K562 (cell line): ENCODE data around the gene ERN1. TPM values are rescaled to one million over a fixed set of nuclear protein-coding genes. Genes with fewer than 3 reads are reported as not detected.
A peak's percentile ranks its signal among the peaks of the same experiment; 100 is the strongest.

Experiments
- ATAC-seq: fragments of 200-7000 bp; cut with Tn5 transposase; 3 replicates; pipeline ENCODE4 v1.9.1; 2020; ENCODE audit warnings: moderate library complexity
- BruUV-seq: library from RNA; stranded (reverse); fragments of 400-500 nt; replicated peaks from 2 replicates; lab custom pipeline; 2021; lab: Mats Ljungman, UMichigan
- CTCF ChIA-PET: fragments of 300-600 bp; formaldehyde crosslinking; extraction: SDS; loops from one replicate; lab custom pipeline; 2021; ENCODE audit warnings: low intra/inter-chr PET ratio; lab: Yijun Ruan, JAX
- POLR2A ChIA-PET: fragments of 300-600, 350-650 bp; sonication (Branson Sonifier 250); formaldehyde crosslinking; extraction: SDS; loops from one replicate; lab custom pipeline; 2021; ENCODE audit warnings: antibody characterized with exemption, inconsistent platforms; lab: Yijun Ruan, JAX
- DNase-seq, 4 experiments: peaks; one replicate each; pipeline versions ENCODE4 v3.0.0 to v3.0.0-alpha.2; 2011 to 2018; ENCODE audit warnings: low spot score in 3 of 4, mixed read lengths in 3 of 4; ENCODE audit errors: extremely low read depth in 1 of 4
- FAIRE-seq: peaks from 2 replicates; lab custom pipeline; 2011; peaks lifted over from hg19 to GRCh38; lab: Jason Lieb, UNC
- H2AFZ ChIP-seq: 2 replicates; pipeline ENCODE4 v1.6.0; 2011; ENCODE audit warnings: low read depth, low read length, control low read depth, inconsistent platforms
- H3K27ac ChIP-seq: fragments of 200-600 bp; 3 replicates; pipeline ENCODE4 v1.8.0; 2011; ENCODE audit warnings: low read depth, mild to moderate bottlenecking, control low read depth, inconsistent platforms, low read length, moderate library complexity, mixed read lengths; ENCODE audit errors: extremely low read depth
- H3K27me3 ChIP-seq, 2 experiments: fragments of 300-600 bp in 1 of 2; 2 replicates in 1 of 2; 3 replicates in 1 of 2; pipeline versions ENCODE4 v1.6.0 to v1.8.0; 2011; ENCODE audit warnings: inconsistent platforms in 2 of 2, low read length in 2 of 2, mild to moderate bottlenecking in 1 of 2, mixed read lengths in 1 of 2, moderate library complexity in 1 of 2; ENCODE audit not compliant: control insufficient read depth in 2 of 2, insufficient read depth in 2 of 2
- H3K36me3 ChIP-seq: fragments of 300-600 bp; 3 replicates; pipeline ENCODE4 v1.8.0; 2011; ENCODE audit warnings: mild to moderate bottlenecking, low read length, inconsistent platforms; ENCODE audit not compliant: control insufficient read depth, insufficient read depth
- H3K4me1 ChIP-seq, 2 experiments: fragments of 200-600 bp in 1 of 2; replicated peaks in 1 of 2; 2 replicates in 1 of 2; 3 replicates in 1 of 2; pipeline versions ENCODE4 v1.5.1 to v1.8.0; 2011; ENCODE audit warnings: inconsistent platforms in 2 of 2, low read length in 2 of 2, mild to moderate bottlenecking in 1 of 2, mixed read lengths in 1 of 2, moderate library complexity in 1 of 2; ENCODE audit not compliant: control insufficient read depth in 2 of 2, insufficient read depth in 2 of 2
- H3K4me2 ChIP-seq: 2 replicates; pipeline ENCODE4 v1.6.1; 2011; ENCODE audit warnings: low read length, control low read depth, inconsistent platforms, mixed read lengths; ENCODE audit not compliant: insufficient read depth
- H3K4me3 ChIP-seq: fragments of 200-600 bp; sonication (generic), shearing (Covaris generic); 2 replicates; pipeline ENCODE4 v1.5.1; 2016; ENCODE audit warnings: control low read depth, inconsistent platforms
- H3K79me2 ChIP-seq: fragments of 200-600 bp; 3 replicates; pipeline ENCODE4 v1.8.0; 2011; ENCODE audit warnings: low read length, inconsistent platforms; ENCODE audit not compliant: control insufficient read depth, insufficient read depth
- H3K9ac ChIP-seq, 2 experiments: 2 replicates each; pipeline versions ENCODE4 v1.6.0 to v1.6.1; 2011; ENCODE audit warnings: low read depth in 2 of 2, low read length in 2 of 2, control low read depth in 1 of 2, inconsistent platforms in 1 of 2, mild to moderate bottlenecking in 1 of 2, mixed read lengths in 1 of 2; ENCODE audit not compliant: insufficient read depth in 1 of 2
- H3K9me1 ChIP-seq: one replicate; pipeline ENCODE4 v1.6.0; 2011; ENCODE audit warnings: inconsistent platforms, mild to moderate bottlenecking, low read length, moderate library complexity; ENCODE audit not compliant: control insufficient read depth, insufficient read depth
- H3K9me3 ChIP-seq: replicated peaks from 2 replicates; pipeline ENCODE4 v1.5.1; 2011; ENCODE audit warnings: low read depth, low read length, inconsistent platforms; ENCODE audit not compliant: control insufficient read depth, insufficient read depth
- H4K20me1 ChIP-seq: replicated peaks from 2 replicates; pipeline ENCODE4 v1.6.1; 2011; ENCODE audit warnings: low read length, inconsistent platforms, mixed read lengths; ENCODE audit not compliant: control insufficient read depth, insufficient read depth
- CCAR2 ChIP-seq: fragments of 200-400 bp; formaldehyde crosslinking; IDR thresholded peaks from 2 replicates; pipeline ENCODE4 v1.6.1; 2017; ENCODE audit warnings: mild to moderate bottlenecking, low read depth, low read length
- ESRRB ChIP-seq: fragments of 250-450 bp; sonication (Bioruptor Pico); IDR thresholded peaks from 2 replicates; pipeline ENCODE4 v1.5.0; 2020; ENCODE audit warnings: mild to moderate bottlenecking, moderate library complexity, borderline replicate concordance
- HNRNPL ChIP-seq: fragments of 200-400 bp; formaldehyde crosslinking; IDR thresholded peaks from 2 replicates; pipeline ENCODE4 v1.6.1; 2017; ENCODE audit warnings: low read depth, mild to moderate bottlenecking, low read length
- RFX5 ChIP-seq: IDR thresholded peaks from 2 replicates; pipeline ENCODE4 v1.6.1; 2011; ENCODE audit warnings: low read depth, mild to moderate bottlenecking, improper control_type of control experiment, low read length
- WGBS: fragments of 100-300 bp; shearing (Covaris generic); methylation state at CpG from one replicate; pipeline ENCODE4 v1.1.6; 2016; ENCODE audit warnings: low coverage, mixed read lengths; ENCODE audit not compliant: insufficient coverage; ENCODE audit errors: missing lambda C conversion rate; 5-methylcytosine and 5-hydroxymethylcytosine counted together
- in situ Hi-C: fragments of 300-500 bp; cut with MboI; formaldehyde crosslinking; loops from 4 replicates; pipeline ENCODE4 v1.15.0; 2018; ENCODE audit warnings: inconsistent platforms, mixed read lengths
- intact Hi-C: fragments of 100-400 bp; cut with micrococcal nuclease; formaldehyde crosslinking; loops from 2 replicates; pipeline ENCODE4 v1.14.2; 2022
- polyA plus RNA-seq, 8 experiments: library from polyadenylated mRNA; depleted of rRNA in 4 of 8; stranded (reverse) in 5 of 8; unstranded in 3 of 8; fragments of >200 nt; fragmentation: Nextera tagmentation in 2 of 8; fragmentation: Illumina TruSeq in 1 of 8; extraction: Ambion mirVana in 2 of 8; extraction: Trizol in 1 of 8; gene quantifications; 2 replicates each; pipeline versions ENCODE4 v1.2.1 to v1.2.3, GENCODE V29; 2011 to 2014; ENCODE audit warnings: inconsistent platforms in 1 of 8, missing spikeins in 1 of 8
- total RNA-seq, 7 experiments: library from RNA; depleted of rRNA in 6 of 7; stranded (reverse); fragments of >200 nt in 6 of 7; fragmentation: Illumina TruSeq in 2 of 7; extraction: Trizol in 2 of 7; gene quantifications; 2 replicates each; pipeline versions ENCODE4 v1.2.1 to v1.2.3, GENCODE V29; 2011 to 2021; ENCODE audit warnings: low replicate concordance in 1 of 7
- TF ChIP-seq, protein P1 (sequence below): sonication (generic); formaldehyde crosslinking; IDR thresholded peaks from 2 replicates; pipeline ENCODE4 v1.8.1; 2022; ENCODE audit warnings: missing genetic modification reagents

The ERN1 gene
- total and polyA plus RNA-seq, 9 of the 15 experiments (the other 6 are each of a cell fraction or from before 2014, with no cell fraction given) = 2.1 to 22.5 (median 7.3) TPM

GRCh38 chr17:63991611-63992010, 138.3 kb downstream of the ERN1 start:
- ChIA-PET POLR2A (interaction anchor here (0.9 to 2.0 kb wide), 2 partner anchors 15 to 154 kb away, joined by 3 to 6 read pairs; no protein-coding TSS in a partner anchor), CTCF (interaction anchor here (0.7 kb wide), 1 partner anchor 40 kb away, joined by 3 read pairs; no protein-coding TSS in a partner anchor)
- H3K9me3 ChIP-seq = no peaks in the 10 kb centered on the region
- no peak for FAIRE-seq
- DNase-seq = no peak
- in situ Hi-C loops = no loop called here
- H2AFZ ChIP-seq = no peak overlapping the region
- no peaks in the 10 kb centered on the region for H4K20me1 ChIP-seq
- intact Hi-C loops = loop anchor here (2.0 to 5.0 kb wide), 3 partner anchors 36 to 73 kb away; partner anchors contain the start of gene GH1
- H3K9ac ChIP-seq = peak overlapping the region in 1 of 2 experiments; percentile 36; a peak in 1 of 4 replicates
- 4% methylated on average over 11 of the region's 11 CpGs for WGBS
- no peaks in the 10 kb centered on the region for H3K36me3 ChIP-seq
- no peaks in the 10 kb centered on the region for H3K9me1 ChIP-seq
- no TSS peak for BruUV-seq
- H3K4me2 ChIP-seq = no peak overlapping the region
- peaks cover 0 to 25% of the 10 kb centered on the region in 2 experiments; a peak in 4 of 5 replicates for H3K4me1 ChIP-seq
- no peak for TF ChIP-seq CCAR2
- TF ChIP-seq ESRRB (CRISPR knock-in tag) = no peak
- TF ChIP-seq HNRNPL = no peak
- no peak for TF ChIP-seq RFX5
- TF ChIP-seq, protein P1, sequence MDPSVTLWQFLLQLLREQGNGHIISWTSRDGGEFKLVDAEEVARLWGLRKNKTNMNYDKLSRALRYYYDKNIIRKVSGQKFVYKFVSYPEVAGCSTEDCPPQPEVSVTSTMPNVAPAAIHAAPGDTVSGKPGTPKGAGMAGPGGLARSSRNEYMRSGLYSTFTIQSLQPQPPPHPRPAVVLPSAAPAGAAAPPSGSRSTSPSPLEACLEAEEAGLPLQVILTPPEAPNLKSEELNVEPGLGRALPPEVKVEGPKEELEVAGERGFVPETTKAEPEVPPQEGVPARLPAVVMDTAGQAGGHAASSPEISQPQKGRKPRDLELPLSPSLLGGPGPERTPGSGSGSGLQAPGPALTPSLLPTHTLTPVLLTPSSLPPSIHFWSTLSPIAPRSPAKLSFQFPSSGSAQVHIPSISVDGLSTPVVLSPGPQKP (CRISPR knock-in tag) = no peak
- H3K27me3 ChIP-seq = peaks cover 12 to 28% of the 10 kb centered on the region in 2 experiments; a peak in 4 of 5 replicates
- H3K79me2 ChIP-seq = no peaks in the 10 kb centered on the region
- no peak overlapping the region for H3K27ac ChIP-seq
- ATAC-seq = no peak
- no peak overlapping the region for H3K4me3 ChIP-seq
